Immature natural killer cell (primary cell): ENCODE measurements around the gene SEC11A. TPM values are rescaled to one million over a fixed set of nuclear protein-coding genes. Genes with fewer than 3 reads are reported as not detected.
A peak's percentile ranks its signal among the peaks of the same experiment; 100 is the strongest.
"Not testable (repeated sequence)": the region's sequence is repeated elsewhere in the genome, so short reads cannot be mapped to it uniquely, and the experiment has no call there.

Source experiments
- DNase-seq, 3 donors: peaks; one replicate each; pipeline ENCODE4 v3.0.0; 2022; ENCODE audit warnings: mixed read lengths in 1 of 3
- H3K27ac Mint-ChIP-seq, 6 donors: one replicate each; pipeline ENCODE4 v1.8.0; 2020; ENCODE audit warnings: mixed read lengths in 6 of 6, mild to moderate bottlenecking in 5 of 6, inconsistent platforms in 4 of 6, moderate library complexity in 3 of 6
- H3K27me3 Mint-ChIP-seq, 3 donors: one replicate each; pipeline ENCODE4 v1.8.0; 2020 to 2021; ENCODE audit warnings: low read depth in 3 of 3, mild to moderate bottlenecking in 3 of 3, mixed read lengths in 3 of 3, moderate library complexity in 3 of 3, inconsistent platforms in 1 of 3
- H3K36me3 Mint-ChIP-seq, 3 donors: one replicate each; pipeline ENCODE4 v1.8.0; 2020; ENCODE audit warnings: mixed read lengths in 3 of 3, inconsistent platforms in 2 of 3, mild to moderate bottlenecking in 2 of 3
- H3K4me1 Mint-ChIP-seq, 2 donors: one replicate each; pipeline ENCODE4 v1.8.0; 2020; ENCODE audit warnings: inconsistent platforms in 2 of 2, mild to moderate bottlenecking in 2 of 2, mixed read lengths in 2 of 2, moderate library complexity in 1 of 2
- H3K4me3 Mint-ChIP-seq, 5 donors: one replicate each; pipeline ENCODE4 v1.8.0; 2020; ENCODE audit warnings: mild to moderate bottlenecking in 5 of 5, mixed read lengths in 5 of 5, inconsistent platforms in 3 of 5, moderate library complexity in 3 of 5
- H3K9me3 Mint-ChIP-seq, 6 donors: one replicate each; pipeline ENCODE4 v1.8.0; 2020; ENCODE audit warnings: mild to moderate bottlenecking in 6 of 6, mixed read lengths in 6 of 6, inconsistent platforms in 4 of 6, moderate library complexity in 3 of 6
- polyA plus RNA-seq, 3 donors: library from polyadenylated mRNA; unstranded; fragments of 300-500 nt; fragmentation: Illumina TruSeq; gene quantifications; one replicate each; pipeline ENCODE4 v1.2.3, GENCODE V29; 2021

The SEC11A gene
- polyA plus RNA-seq, 3 donors from 2014 or later: 173 to 210 (median 188) TPM

GRCh38 chr15:84689858-84690257 lies 26.1 kb downstream of the SEC11A start:
- Mint-ChIP-seq H3K27me3 (peaks cover 0 to 4% (median 0%) of the 10 kb centered on the region in 3 donors), H3K36me3 (peaks cover 7 to 18% (median 8%) of the 10 kb centered on the region in 3 donors), H3K9me3 (no peaks in the 10 kb centered on the region), H3K4me1 (peaks cover 20 to 34% of the 10 kb centered on the region in 2 donors), H3K27ac (peak overlapping the region in 1 of 6 donors; percentile 66), H3K4me3 (no peak overlapping the region)
- no peak for DNase-seq

GRCh38 chr15:84686446-84686845 lies 29.5 kb downstream of the SEC11A start:
- H3K36me3 Mint-ChIP-seq: peaks cover 7 to 20% (median 11%) of the 10 kb centered on the region in 3 donors
- H3K9me3 Mint-ChIP-seq, H3K4me3 Mint-ChIP-seq, H3K27me3 Mint-ChIP-seq, DNase-seq, H3K27ac Mint-ChIP-seq: not testable (repeated sequence)
- H3K4me1 Mint-ChIP-seq: peaks cover 18 to 29% of the 10 kb centered on the region in 2 donors

- peak overlapping the region in 1 of 6 donors; percentile 34 for H3K27ac Mint-ChIP-seq
- peaks cover 6 to 18% (median 10%) of the 10 kb centered on the region in 3 donors for H3K36me3 Mint-ChIP-seq
- H3K4me1 Mint-ChIP-seq: peaks cover 16 to 20% of the 10 kb centered on the region in 2 donors
- no peaks in the 10 kb centered on the region for H3K9me3 Mint-ChIP-seq
- DNase-seq: no peak
- peaks cover 0 to 2% (median 2%) of the 10 kb centered on the region in 3 donors for H3K27me3 Mint-ChIP-seq
- H3K4me3 Mint-ChIP-seq: no peak overlapping the region
Measured at GRCh38 chr15:84685304-84685703, 30.6 kb downstream of the SEC11A start.

GRCh38 chr15:84684092-84684491 lies 31.8 kb downstream of the SEC11A start:
- H3K4me3 Mint-ChIP-seq: no peak overlapping the region
- peaks cover 0 to 2% (median 2%) of the 10 kb centered on the region in 3 donors for H3K27me3 Mint-ChIP-seq
- peaks cover 6 to 15% (median 7%) of the 10 kb centered on the region in 3 donors for H3K36me3 Mint-ChIP-seq
- DNase-seq: no peak
- H3K27ac Mint-ChIP-seq: peak overlapping the region in 2 of 6 donors; percentile 8 to 30
- H3K9me3 Mint-ChIP-seq: no peaks in the 10 kb centered on the region
- H3K4me1 Mint-ChIP-seq: peaks cover 14 to 16% of the 10 kb centered on the region in 2 donors

GRCh38 chr15:84681831-84682230 lies 34.1 kb downstream of the SEC11A start:
- H3K4me3 Mint-ChIP-seq: no peak overlapping the region
- no peak for DNase-seq
- peaks cover 0 to 2% (median 0%) of the 10 kb centered on the region in 3 donors for H3K27me3 Mint-ChIP-seq
- H3K4me1 Mint-ChIP-seq: peaks cover 14 to 16% of the 10 kb centered on the region in 2 donors
- peaks cover 3 to 12% (median 5%) of the 10 kb centered on the region in 3 donors for H3K36me3 Mint-ChIP-seq
- peak overlapping the region in 4 of 6 donors; percentile 52 to 76 (median 62) for H3K27ac Mint-ChIP-seq
- no peaks in the 10 kb centered on the region for H3K9me3 Mint-ChIP-seq

GRCh38 chr15:84671211-84671610 lies 44.7 kb downstream of the SEC11A start:
- no peak for DNase-seq
- H3K27ac Mint-ChIP-seq: peak overlapping the region in 3 of 6 donors; percentile 13 to 37 (median 14)
- no peaks in the 10 kb centered on the region for H3K9me3 Mint-ChIP-seq
- no peak overlapping the region for H3K4me3 Mint-ChIP-seq
- H3K4me1 Mint-ChIP-seq: peaks cover 0 to 8% of the 10 kb centered on the region in 2 donors
- peaks cover 12 to 24% (median 14%) of the 10 kb centered on the region in 3 donors for H3K36me3 Mint-ChIP-seq
- peaks cover 0 to 3% (median 0%) of the 10 kb centered on the region in 3 donors for H3K27me3 Mint-ChIP-seq

GRCh38 chr15:84669726-84670125 lies 46.2 kb downstream of the SEC11A start:
- H3K27ac Mint-ChIP-seq: peak overlapping the region in 3 of 6 donors; percentile 30 to 48 (median 47)

GRCh38 chr15:84668221-84668982 lies 47.5 kb downstream of the SEC11A start:
- peaks cover 0 to 2% (median 0%) of the 10 kb centered on the region in 3 donors for H3K27me3 Mint-ChIP-seq
- H3K36me3 Mint-ChIP-seq: peaks cover 10 to 29% (median 16%) of the 10 kb centered on the region in 3 donors
- H3K27ac Mint-ChIP-seq: no peak overlapping the region
- peaks cover 0 to 5% of the 10 kb centered on the region in 2 donors for H3K4me1 Mint-ChIP-seq
- DNase-seq: no peak
- no peak overlapping the region for H3K4me3 Mint-ChIP-seq
- no peaks in the 10 kb centered on the region for H3K9me3 Mint-ChIP-seq

More at GRCh38 chr15:84669726-84670125, 46.2 kb downstream of the SEC11A start:
- peaks cover 0 to 6% of the 10 kb centered on the region in 2 donors for H3K4me1 Mint-ChIP-seq
- no peak overlapping the region for H3K4me3 Mint-ChIP-seq
- H3K9me3 Mint-ChIP-seq: no peaks in the 10 kb centered on the region
- peaks cover 11 to 29% (median 16%) of the 10 kb centered on the region in 3 donors for H3K36me3 Mint-ChIP-seq
- H3K27me3 Mint-ChIP-seq: peaks cover 0 to 3% (median 0%) of the 10 kb centered on the region in 3 donors
- DNase-seq: no peak

GRCh38 chr15:84666373-84666772 lies 49.6 kb downstream of the SEC11A start:
- H3K4me3 Mint-ChIP-seq: no peak overlapping the region
- peak overlapping the region in 5 of 6 donors; percentile 4 to 81 (median 29) for H3K27ac Mint-ChIP-seq
- no peaks in the 10 kb centered on the region for H3K9me3 Mint-ChIP-seq
- peaks cover 0 to 1% of the 10 kb centered on the region in 2 donors for H3K4me1 Mint-ChIP-seq
- H3K27me3 Mint-ChIP-seq: peaks cover 0 to 2% (median 0%) of the 10 kb centered on the region in 3 donors
- no peak for DNase-seq
- peaks cover 10 to 24% (median 16%) of the 10 kb centered on the region in 3 donors for H3K36me3 Mint-ChIP-seq

- H3K27me3 Mint-ChIP-seq: peaks cover 4 to 12% (median 5%) of the 10 kb centered on the region in 3 donors
- no peak overlapping the region for H3K4me3 Mint-ChIP-seq
- no peak for DNase-seq
- H3K4me1 Mint-ChIP-seq: peaks cover 28 to 37% of the 10 kb centered on the region in 2 donors
- H3K9me3 Mint-ChIP-seq: no peaks in the 10 kb centered on the region
- H3K36me3 Mint-ChIP-seq: peaks cover 0 to 4% (median 4%) of the 10 kb centered on the region in 3 donors
- H3K27ac Mint-ChIP-seq: peak overlapping the region in 1 of 6 donors; percentile 24
Measured at GRCh38 chr15:84661001-84661400, 54.9 kb downstream of the SEC11A start.

GRCh38 chr15:84659904-84660781 lies 55.8 kb downstream of the SEC11A start:
- H3K9me3 Mint-ChIP-seq: no peaks in the 10 kb centered on the region
- peak overlapping the region; percentile 61 to 86 (median 78) for H3K27ac Mint-ChIP-seq
- peaks cover 31 to 45% of the 10 kb centered on the region in 2 donors for H3K4me1 Mint-ChIP-seq
- DNase-seq: no peak
- H3K36me3 Mint-ChIP-seq: peaks cover 0 to 4% (median 3%) of the 10 kb centered on the region in 3 donors
- peak overlapping the region in 4 of 5 donors; percentile 18 to 88 (median 68) for H3K4me3 Mint-ChIP-seq
- peaks cover 4 to 12% (median 5%) of the 10 kb centered on the region in 3 donors for H3K27me3 Mint-ChIP-seq

GRCh38 chr15:84658788-84659411 lies 57.0 kb downstream of the SEC11A start:
- no peak for DNase-seq
- H3K9me3 Mint-ChIP-seq: no peaks in the 10 kb centered on the region
- peaks cover 38 to 57% of the 10 kb centered on the region in 2 donors for H3K4me1 Mint-ChIP-seq
- H3K27me3 Mint-ChIP-seq: peaks cover 9 to 17% (median 11%) of the 10 kb centered on the region in 3 donors
- H3K4me3 Mint-ChIP-seq: peak overlapping the region; percentile 81 to 88 (median 83)
- H3K27ac Mint-ChIP-seq: peak overlapping the region; percentile 73 to 88 (median 82)
- H3K36me3 Mint-ChIP-seq: no peaks in the 10 kb centered on the region
